Lower lobe of right lung (tissue), 2 donors: ENCODE measurements around the gene UTP11. TPM values are rescaled to one million over a fixed set of nuclear protein-coding genes. Genes with fewer than 3 reads are reported as not detected.

Source experiments
- ATAC-seq, 2 donors: fragments of 200-7000 bp; cut with Tn5 transposase; one replicate each; pipeline ENCODE4 v1.9.1; 2020 to 2022; ENCODE audit warnings: mild to moderate bottlenecking in 2 of 2, moderate library complexity in 2 of 2
- DNase-seq: peaks from one replicate; pipeline ENCODE4 v3.0.0-alpha.2; 2020
- H3K27ac ChIP-seq: fragments of 200-600 bp; one replicate; pipeline ENCODE4 v1.8.0; 2022
- H3K27me3 ChIP-seq: fragments of 200-600 bp; one replicate; pipeline ENCODE4 v1.8.0; 2022; ENCODE audit warnings: low read depth
- H3K36me3 ChIP-seq: fragments of 200-600 bp; one replicate; pipeline ENCODE4 v1.8.0; 2022; ENCODE audit warnings: mild to moderate bottlenecking
- H3K4me1 ChIP-seq: fragments of 200-600 bp; one replicate; pipeline ENCODE4 v1.8.0; 2022
- H3K4me3 ChIP-seq: fragments of 200-600 bp; one replicate; pipeline ENCODE4 v1.8.0; 2022; ENCODE audit warnings: mild to moderate bottlenecking
- H3K9me3 ChIP-seq: fragments of 200-600 bp; one replicate; pipeline ENCODE4 v1.8.0; 2022
- CTCF ChIP-seq: fragments of 200-600 bp; IDR thresholded peaks from one replicate; pipeline ENCODE4 v1.8.0; 2022; ENCODE audit warnings: antibody characterized with exemption, mild to moderate bottlenecking
- intact Hi-C: fragments of 100-400 bp; cut with DNase I; formaldehyde crosslinking; loops from one replicate; pipeline ENCODE4 v1.11.0; 2022
- total RNA-seq: library from RNA; stranded (reverse); fragmentation: NEBNext Ultra II Directional; extraction: Animal tissue kit (Norgen Biotek cat#: 25700); gene quantifications from one replicate; pipeline ENCODE4 v1.2.1, GENCODE V29; 2021
- donor health status: DM: no; HTN: yes; CAD: no; lungs with severe emphysema.

UTP11 gene
- total RNA-seq, 1 donor from 2014 or later: 22.8 TPM

- no peaks in the 10 kb centered on the region for H3K36me3 ChIP-seq
- no peak for ATAC-seq
- peaks cover 11% of the 10 kb centered on the region for H3K4me1 ChIP-seq
- TF ChIP-seq CTCF: no peak
- intact Hi-C loops: no loop called here
- no peak for DNase-seq
- no peaks in the 10 kb centered on the region for H3K9me3 ChIP-seq
- no peak overlapping the region for H3K4me3 ChIP-seq
- peaks cover 15% of the 10 kb centered on the region for H3K27me3 ChIP-seq
- no peak overlapping the region for H3K27ac ChIP-seq
Observed at GRCh38 chr1:38051079-38051543, 38.6 kb downstream of the UTP11 start.

DNA sequence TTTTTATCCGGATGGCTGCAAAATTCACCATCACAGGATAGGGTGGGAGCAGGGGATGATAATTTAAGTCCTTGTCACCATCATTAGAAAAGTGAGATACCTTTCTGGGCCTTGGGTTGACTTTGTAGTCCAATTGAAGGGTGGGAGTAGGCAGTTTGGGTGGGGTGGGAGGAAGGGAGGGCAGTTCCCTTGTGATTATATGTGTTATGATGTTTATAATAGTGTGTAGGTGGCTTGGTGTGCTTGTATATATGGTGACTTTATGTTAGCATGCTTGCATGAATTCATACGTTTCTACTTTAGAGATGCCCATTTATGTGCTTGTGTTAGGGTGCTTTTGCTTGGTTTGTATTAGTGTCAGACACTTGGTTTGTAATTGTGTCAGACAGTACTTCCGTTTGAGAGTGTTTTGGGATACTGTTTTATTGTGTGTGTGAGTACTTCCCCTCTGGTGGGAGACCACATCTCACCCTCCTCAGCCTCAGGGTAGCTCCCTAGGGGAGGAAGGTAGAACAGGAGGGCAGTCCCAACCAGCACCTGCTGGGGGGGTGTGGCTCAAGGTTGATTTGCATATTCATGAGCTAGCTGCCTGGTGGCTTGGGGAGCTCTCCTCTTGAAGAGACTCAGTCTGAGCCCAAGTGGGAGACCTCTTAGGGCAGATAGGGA lies 40.3 kb downstream of the UTP11 start:
- peaks cover 5% of the 10 kb centered on the region for H3K4me1 ChIP-seq
- H3K27me3 ChIP-seq: peaks cover 8% of the 10 kb centered on the region
- H3K27ac ChIP-seq: no peak overlapping the region
- no peak for TF ChIP-seq CTCF
- H3K4me3 ChIP-seq: no peak overlapping the region
- H3K9me3 ChIP-seq: no peaks in the 10 kb centered on the region
- ATAC-seq: no peak
- intact Hi-C loops: no loop called here
- no peak for DNase-seq
- H3K36me3 ChIP-seq: no peaks in the 10 kb centered on the region

- no peak overlapping the region for H3K27ac ChIP-seq
- peaks cover 1% of the 10 kb centered on the region for H3K27me3 ChIP-seq
- no peaks in the 10 kb centered on the region for H3K36me3 ChIP-seq
- no peak for TF ChIP-seq CTCF
- no peak for DNase-seq
- intact Hi-C loops: no loop called here
- H3K4me3 ChIP-seq: no peak overlapping the region
- H3K9me3 ChIP-seq: no peaks in the 10 kb centered on the region
- no peak for ATAC-seq
- H3K4me1 ChIP-seq: no peaks in the 10 kb centered on the region
Observed at GRCh38 chr1:38053416-38054091, 41.0 kb downstream of the UTP11 start.

DNA sequence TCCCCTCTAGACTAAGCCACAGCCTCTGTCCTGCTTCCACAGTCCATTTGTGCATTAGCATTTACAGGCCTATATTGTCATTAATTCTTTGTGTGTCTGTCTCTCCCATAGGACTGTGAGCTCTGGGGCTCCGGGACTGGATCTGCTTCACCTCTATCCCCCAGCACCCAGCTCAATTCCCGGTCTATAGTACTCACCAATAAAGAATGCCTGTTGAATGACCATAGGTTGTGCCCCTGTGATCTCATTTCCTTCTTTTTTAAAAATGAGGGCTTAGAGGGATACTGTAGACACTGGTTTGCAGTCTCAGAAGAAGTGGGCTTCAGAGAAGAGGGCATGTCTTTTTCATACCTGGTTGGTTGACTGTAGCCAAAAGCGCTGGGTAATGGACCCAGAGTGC lies 42.9 kb downstream of the UTP11 start:
- no peaks in the 10 kb centered on the region for H3K36me3 ChIP-seq
- H3K4me3 ChIP-seq: no peak overlapping the region
- no peak overlapping the region for H3K27ac ChIP-seq
- no peaks in the 10 kb centered on the region for H3K27me3 ChIP-seq
- TF ChIP-seq CTCF: no peak
- no peak for DNase-seq
- intact Hi-C loops: no loop called here
- no peaks in the 10 kb centered on the region for H3K4me1 ChIP-seq
- no peaks in the 10 kb centered on the region for H3K9me3 ChIP-seq
- no peak for ATAC-seq

DNA sequence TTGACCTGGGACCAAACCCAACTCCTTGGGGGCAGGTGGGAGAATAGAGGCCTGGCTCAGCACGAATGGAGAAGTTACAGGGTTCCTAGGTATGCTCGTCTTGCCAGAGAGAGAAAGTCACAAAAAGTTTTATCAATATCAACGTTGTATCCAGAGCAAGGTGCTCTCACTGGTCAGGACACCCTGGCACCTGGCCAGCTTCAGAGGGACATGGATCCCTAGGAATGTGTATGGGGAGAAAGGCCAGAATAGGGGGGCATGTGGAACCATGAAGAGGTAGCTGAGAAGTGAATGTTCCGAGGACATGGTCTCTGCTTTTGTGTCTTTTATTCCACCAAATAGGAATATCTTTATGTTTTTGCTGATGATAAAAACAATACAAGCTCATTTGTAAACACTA lies 43.4 kb downstream of the UTP11 start:
- Histone ChIP-seq H3K27me3 (no peaks in the 10 kb centered on the region), H3K9me3 (no peaks in the 10 kb centered on the region), H3K36me3 (no peaks in the 10 kb centered on the region), H3K27ac (no peak overlapping the region), H3K4me1 (no peaks in the 10 kb centered on the region), H3K4me3 (no peak overlapping the region)
- intact Hi-C loops: no loop called here
- DNase-seq (no peak), ATAC-seq (no peak)
- no peak for TF ChIP-seq CTCF
